ENCODE results near the gene TRIM54.

TRIM54 gene

DNA sequence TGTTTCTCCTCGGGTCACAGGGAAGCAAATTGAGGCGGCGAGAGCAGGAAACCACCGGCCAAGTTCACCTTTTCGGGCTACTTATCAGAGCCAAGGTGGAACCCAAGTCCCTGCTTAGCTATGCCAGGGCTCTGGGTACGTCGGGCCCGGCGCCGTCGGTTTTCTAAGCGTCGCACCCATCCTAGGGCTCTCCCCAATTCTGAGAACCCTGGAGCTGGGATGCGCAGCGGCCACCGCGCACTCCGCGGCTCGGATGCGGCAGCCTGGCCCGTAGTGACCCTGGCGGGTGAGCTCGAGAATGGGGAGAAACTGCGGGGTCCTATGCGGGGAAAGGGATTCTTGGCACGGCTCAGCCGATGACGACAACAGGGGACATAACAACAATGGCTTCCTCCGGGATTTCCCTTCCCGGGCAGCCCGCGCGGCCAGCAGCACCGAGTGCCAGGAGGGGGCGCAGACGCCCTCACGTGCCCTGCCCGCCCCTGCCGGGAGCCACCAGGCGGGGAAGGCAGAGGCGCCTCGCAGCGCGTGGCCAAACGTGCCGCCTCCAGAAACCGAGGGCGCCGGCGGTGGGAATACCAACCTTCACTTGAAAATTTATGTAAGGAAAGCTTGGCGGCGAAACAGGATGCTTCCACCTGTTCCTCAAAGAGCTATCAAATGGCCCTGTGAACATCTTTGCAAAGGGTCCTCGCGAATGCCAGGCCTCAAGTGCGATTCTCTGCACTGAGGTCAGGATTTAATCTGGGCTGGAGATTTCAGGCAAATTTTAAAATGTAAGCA, 17.3 kb upstream of the TRIM54 start:
- peak overlapping the region; percentile 25 for H3K4me3 ChIP-seq (ENCODE audit: low read depth, low read length)
- H3K4me1 ChIP-seq (ENCODE audit: control insufficient read depth, insufficient read depth, low read length) = peaks cover 9% of the 10 kb centered on the region
- CTCF ChIA-PET = interaction anchor here (0.6 to 6.2 kb wide), 19 partner anchors 9 to 667 kb away, joined by 3 to 96 read pairs (median 5); partner anchors contain the start of gene TRIM54
- H3K36me3 ChIP-seq (ENCODE audit: control insufficient read depth in 2 of 2, insufficient read depth in 1 of 2, low read length in 2 of 2) = no peaks in the 10 kb centered on the region
- no peaks in the 10 kb centered on the region for H3K9me3 ChIP-seq (ENCODE audit: control insufficient read depth, insufficient read depth, low read depth, low read length)
- H3K27ac ChIP-seq (ENCODE audit: extremely low read depth, low read depth, low read length) = no peak overlapping the region; the same call in 1 of the 2 replicates
- POLR2A ChIA-PET = interaction anchor here (1.0 kb wide), 1 partner anchor 15 kb away, joined by 3 read pairs; no protein-coding TSS in a partner anchor
- TF ChIP-seq YY2 (tag by site-specific recombination; IDR thresholded peaks at IDR 0.05) (peak; percentile 68), ZNF660 (tag by site-specific recombination; IDR thresholded peaks at IDR 0.05) (0 out of 2 replicates have a peak, but pooled peaks have one; percentile 53), ZNF138 (tag by site-specific recombination; IDR thresholded peaks at IDR 0.05; ENCODE audit: borderline replicate concordance) (no peak), ZBTB8A (tag by site-specific recombination; IDR thresholded peaks at IDR 0.05) (peak; percentile 99), EGR2 (tag by site-specific recombination; IDR thresholded peaks at IDR 0.05; ENCODE audit: low read depth) (peak; percentile 90), GLIS1 (tag by site-specific recombination; IDR thresholded peaks at IDR 0.05) (peak; percentile 24; the same call in 1 of the 2 replicates), SP2 (tag by site-specific recombination; IDR thresholded peaks at IDR 0.05) (peak; percentile 51), ZSCAN30 (tag by site-specific recombination; IDR thresholded peaks at IDR 0.05) (peak; percentile 90; the same call in 1 of the 2 replicates), PRDM10 (tag by site-specific recombination; IDR thresholded peaks at IDR 0.05) (peak; percentile 60; the same call in 1 of the 2 replicates), ZNF335 (tag by site-specific recombination; conservative IDR thresholded peaks at IDR 0.05) (peak; percentile 81), BCL11A (tag by site-specific recombination; IDR thresholded peaks at IDR 0.05; ENCODE audit: low read depth) (0 out of 2 replicates have a peak, but pooled peaks have one; percentile 46), ZNF585B (tag by site-specific recombination; IDR thresholded peaks at IDR 0.05) (no peak), ZNF26 (tag by site-specific recombination; IDR thresholded peaks at IDR 0.05) (no peak), SCRT2 (tag by site-specific recombination; IDR thresholded peaks at IDR 0.05) (peak; percentile 31), GLIS2 (tag by site-specific recombination; IDR thresholded peaks at IDR 0.05) (peak; percentile 7; the same call in 1 of the 2 replicates), ZBTB11 (tag by site-specific recombination; conservative IDR thresholded peaks at IDR 0.05; ENCODE audit: low read depth) (peak; percentile 25; the same call in 1 of the 2 replicates), IKZF3 (tag by site-specific recombination; IDR thresholded peaks at IDR 0.05) (peak; percentile 78), PATZ1 (tag by site-specific recombination; IDR thresholded peaks at IDR 0.05) (peak; percentile 77)
- TF ChIP-seq, protein P1, sequence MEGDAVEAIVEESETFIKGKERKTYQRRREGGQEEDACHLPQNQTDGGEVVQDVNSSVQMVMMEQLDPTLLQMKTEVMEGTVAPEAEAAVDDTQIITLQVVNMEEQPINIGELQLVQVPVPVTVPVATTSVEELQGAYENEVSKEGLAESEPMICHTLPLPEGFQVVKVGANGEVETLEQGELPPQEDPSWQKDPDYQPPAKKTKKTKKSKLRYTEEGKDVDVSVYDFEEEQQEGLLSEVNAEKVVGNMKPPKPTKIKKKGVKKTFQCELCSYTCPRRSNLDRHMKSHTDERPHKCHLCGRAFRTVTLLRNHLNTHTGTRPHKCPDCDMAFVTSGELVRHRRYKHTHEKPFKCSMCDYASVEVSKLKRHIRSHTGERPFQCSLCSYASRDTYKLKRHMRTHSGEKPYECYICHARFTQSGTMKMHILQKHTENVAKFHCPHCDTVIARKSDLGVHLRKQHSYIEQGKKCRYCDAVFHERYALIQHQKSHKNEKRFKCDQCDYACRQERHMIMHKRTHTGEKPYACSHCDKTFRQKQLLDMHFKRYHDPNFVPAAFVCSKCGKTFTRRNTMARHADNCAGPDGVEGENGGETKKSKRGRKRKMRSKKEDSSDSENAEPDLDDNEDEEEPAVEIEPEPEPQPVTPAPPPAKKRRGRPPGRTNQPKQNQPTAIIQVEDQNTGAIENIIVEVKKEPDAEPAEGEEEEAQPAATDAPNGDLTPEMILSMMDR (tag by site-specific recombination; IDR thresholded peaks at IDR 0.05) = peak; percentile 98
- TF ChIP-seq, protein P2, sequence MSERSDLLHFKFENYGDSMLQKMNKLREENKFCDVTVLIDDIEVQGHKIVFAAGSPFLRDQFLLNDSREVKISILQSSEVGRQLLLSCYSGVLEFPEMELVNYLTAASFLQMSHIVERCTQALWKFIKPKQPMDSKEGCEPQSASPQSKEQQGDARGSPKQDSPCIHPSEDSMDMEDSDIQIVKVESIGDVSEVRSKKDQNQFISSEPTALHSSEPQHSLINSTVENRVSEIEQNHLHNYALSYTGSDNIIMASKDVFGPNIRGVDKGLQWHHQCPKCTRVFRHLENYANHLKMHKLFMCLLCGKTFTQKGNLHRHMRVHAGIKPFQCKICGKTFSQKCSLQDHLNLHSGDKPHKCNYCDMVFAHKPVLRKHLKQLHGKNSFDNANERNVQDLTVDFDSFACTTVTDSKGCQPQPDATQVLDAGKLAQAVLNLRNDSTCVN (tag by site-specific recombination; optimal IDR thresholded peaks at IDR 0.05) = peak; percentile 65
- TF ChIP-seq, protein P3, sequence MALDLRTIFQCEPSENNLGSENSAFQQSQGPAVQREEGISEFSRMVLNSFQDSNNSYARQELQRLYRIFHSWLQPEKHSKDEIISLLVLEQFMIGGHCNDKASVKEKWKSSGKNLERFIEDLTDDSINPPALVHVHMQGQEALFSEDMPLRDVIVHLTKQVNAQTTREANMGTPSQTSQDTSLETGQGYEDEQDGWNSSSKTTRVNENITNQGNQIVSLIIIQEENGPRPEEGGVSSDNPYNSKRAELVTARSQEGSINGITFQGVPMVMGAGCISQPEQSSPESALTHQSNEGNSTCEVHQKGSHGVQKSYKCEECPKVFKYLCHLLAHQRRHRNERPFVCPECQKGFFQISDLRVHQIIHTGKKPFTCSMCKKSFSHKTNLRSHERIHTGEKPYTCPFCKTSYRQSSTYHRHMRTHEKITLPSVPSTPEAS (tag by site-specific recombination; IDR thresholded peaks at IDR 0.05) = no peak
